Psoas muscle (tissue), 8 donors: ENCODE data around the gene KIAA1191. TPM values are rescaled to one million over a fixed set of nuclear protein-coding genes. Genes with fewer than 3 reads are reported as not detected.

ENCODE experiments used
- ATAC-seq, 4 donors: fragments of 200-7000 bp; cut with Tn5 transposase; one replicate each; pipeline ENCODE4 v1.9.1; 2020; ENCODE audit warnings: moderate library complexity in 3 of 4, mild to moderate bottlenecking in 2 of 4
- DNase-seq, 2 donors: peaks; one replicate each; pipeline ENCODE4 v3.0.0-alpha.2; 2020
- H3K27ac ChIP-seq: fragments of 200-600 bp; one replicate; pipeline ENCODE4 v1.8.0; 2022
- H3K27me3 ChIP-seq, 3 donors: fragments of 200-600 bp in 1 of 3; one replicate each; pipeline versions ENCODE4 v1.6.1 to v1.8.0; 2013 to 2022; ENCODE audit warnings: low read length in 2 of 3, mild to moderate bottlenecking in 2 of 3, moderate library complexity in 1 of 3; ENCODE audit not compliant: insufficient read depth in 3 of 3
- H3K36me3 ChIP-seq, 2 donors: fragments of 200-600 bp in 1 of 2; one replicate each; pipeline versions ENCODE4 v1.6.1 to v1.8.0; 2013 to 2022; ENCODE audit warnings: low read depth in 1 of 2, mild to moderate bottlenecking in 1 of 2, moderate library complexity in 1 of 2; ENCODE audit not compliant: insufficient read depth in 1 of 2
- H3K4me1 ChIP-seq: fragments of 200-600 bp; one replicate; pipeline ENCODE4 v1.8.0; 2022
- H3K4me3 ChIP-seq: fragments of 200-600 bp; one replicate; pipeline ENCODE4 v1.8.0; 2022; ENCODE audit warnings: mild to moderate bottlenecking
- H3K9me3 ChIP-seq: fragments of 200-600 bp; one replicate; pipeline ENCODE4 v1.8.0; 2022
- CTCF ChIP-seq: fragments of 200-600 bp; IDR thresholded peaks from one replicate; pipeline ENCODE4 v1.8.0; 2022; ENCODE audit warnings: antibody characterized with exemption
- whole genome bisulfite sequencing, 3 donors: extraction: QIAGEN DNeasy Blood & Tissue Kit; methylation state at CpG; one replicate each; pipeline versions ENCODE4 v1.1.6 to v1.1.7; 2013; 5-methylcytosine and 5-hydroxymethylcytosine counted together
- intact Hi-C, 2 donors: fragments of 100-400 bp; cut with DNase I; formaldehyde crosslinking; loops; one replicate each; pipeline versions ENCODE4 v1.11.0 to v1.14.2; 2022
- polyA plus RNA-seq, 3 donors: library from polyadenylated mRNA; stranded (reverse); fragments of 200-250 nt; gene quantifications; one replicate each; pipeline ENCODE4 v1.2.3, GENCODE V29; 2013
- total RNA-seq, 4 donors: library from RNA; stranded (reverse); fragmentation: NEBNext Ultra II Directional in 2 of 4; extraction: Animal tissue kit (Norgen Biotek cat#: 25700) in 2 of 4; gene quantifications; one replicate each; pipeline versions ENCODE4 v1.2.1 to v1.2.4, GENCODE V29; 2021 to 2023
- donor health status: healthy with polysubstance abuse.
- donor health status: DM: no; HTN: no; CAD: no; lungs with moderate emphysema.
- donor health status: Bipolar disorder and iron deficiency.
- donor health status: healthy.
- donor health status: DM: yes; HTN: yes; CAD: no.
- donor health status: DM: no; HTN: no; CAD: no.
- donor health status: DM: no; HTN: no; CAD: no.
- donor health status: DM: yes; HTN: yes; CAD: no.

The KIAA1191 gene
- total and polyA plus RNA-seq, 7 donors = 27.0 to 201 (median 69.3) TPM

GRCh38 chr5:176383961-176384360 is 22.4 kb upstream of the KIAA1191 start:
- peaks cover 7 to 51% of the 10 kb centered on the region in 2 donors for H3K36me3 ChIP-seq
- peaks cover 55% of the 10 kb centered on the region for H3K4me1 ChIP-seq
- no peaks in the 10 kb centered on the region for H3K9me3 ChIP-seq
- DNase-seq (no peak), ATAC-seq (no peak)
- H3K4me3 ChIP-seq = no peak overlapping the region
- intact Hi-C loops = no loop called here
- no peaks in the 10 kb centered on the region for H3K27me3 ChIP-seq
- peak overlapping the region; percentile 93 for H3K27ac ChIP-seq
- no peak for TF ChIP-seq CTCF
- 63 to 86% (median 63%) methylated on average over 9 of the region's 9 CpGs for WGBS, 3 donors

GRCh38 chr5:176383248-176383905 is 21.8 kb upstream of the KIAA1191 start:
- Histone ChIP-seq H3K27ac (peak overlapping the region; percentile 93), H3K36me3 (peaks cover 7 to 51% of the 10 kb centered on the region in 2 donors), H3K27me3 (no peaks in the 10 kb centered on the region), H3K9me3 (no peaks in the 10 kb centered on the region), H3K4me3 (no peak overlapping the region), H3K4me1 (peaks cover 55% of the 10 kb centered on the region)
- DNase-seq (no peak), ATAC-seq (no peak)
- intact Hi-C loops = no loop called here
- no peak for TF ChIP-seq CTCF
- WGBS, 3 donors = 70 to 78% (median 76%) methylated on average over 15 of the region's 15 CpGs

GRCh38 chr5:176382721-176383120 is 21.2 kb upstream of the KIAA1191 start:
- Histone ChIP-seq H3K4me1 (peaks cover 55% of the 10 kb centered on the region), H3K36me3 (peaks cover 7 to 51% of the 10 kb centered on the region in 2 donors), H3K9me3 (no peaks in the 10 kb centered on the region), H3K4me3 (no peak overlapping the region), H3K27ac (peak overlapping the region; percentile 93), H3K27me3 (no peaks in the 10 kb centered on the region)
- WGBS, 3 donors = 81 to 88% (median 82%) methylated on average over 3 of the region's 3 CpGs
- intact Hi-C loops = no loop called here
- no peak for TF ChIP-seq CTCF
- no peak for ATAC-seq
- no peak for DNase-seq

GRCh38 chr5:176381979-176382378 is 20.4 kb upstream of the KIAA1191 start:
- Histone ChIP-seq H3K4me1 (peaks cover 48% of the 10 kb centered on the region), H3K36me3 (peaks cover 7 to 51% of the 10 kb centered on the region in 2 donors), H3K27ac (peak overlapping the region; percentile 93), H3K9me3 (no peaks in the 10 kb centered on the region), H3K27me3 (no peaks in the 10 kb centered on the region), H3K4me3 (no peak overlapping the region)
- 37 to 55% (median 45%) methylated on average over 3 of the region's 3 CpGs for WGBS, 3 donors
- ATAC-seq = peak; percentile 74 to 84 (median 78)
- no peak for TF ChIP-seq CTCF
- DNase-seq = no peak
- intact Hi-C loops = no loop called here

- no peaks in the 10 kb centered on the region for H3K27me3 ChIP-seq
- peak overlapping the region; percentile 16 for H3K4me3 ChIP-seq
- intact Hi-C loops = no loop called here
- no peaks in the 10 kb centered on the region for H3K9me3 ChIP-seq
- ATAC-seq = peak; percentile 86 to 94 (median 92)
- peak in 1 of 2 donors; percentile 70 for DNase-seq
- 25 to 43% (median 30%) methylated on average over 3 of the region's 3 CpGs for WGBS, 3 donors
- H3K4me1 ChIP-seq = peaks cover 42% of the 10 kb centered on the region
- H3K36me3 ChIP-seq = peaks cover 7 to 46% of the 10 kb centered on the region in 2 donors
- TF ChIP-seq CTCF = no peak
- peak overlapping the region; percentile 93 for H3K27ac ChIP-seq
Observed at GRCh38 chr5:176381423-176381822, 19.9 kb upstream of the KIAA1191 start.
